ENCODE results near the gene EPOP. TPM values are rescaled to one million over a fixed set of nuclear protein-coding genes. Genes with fewer than 3 reads are reported as not detected.

Gene EPOP
- 0.92 TPM for total RNA-seq

DNA sequence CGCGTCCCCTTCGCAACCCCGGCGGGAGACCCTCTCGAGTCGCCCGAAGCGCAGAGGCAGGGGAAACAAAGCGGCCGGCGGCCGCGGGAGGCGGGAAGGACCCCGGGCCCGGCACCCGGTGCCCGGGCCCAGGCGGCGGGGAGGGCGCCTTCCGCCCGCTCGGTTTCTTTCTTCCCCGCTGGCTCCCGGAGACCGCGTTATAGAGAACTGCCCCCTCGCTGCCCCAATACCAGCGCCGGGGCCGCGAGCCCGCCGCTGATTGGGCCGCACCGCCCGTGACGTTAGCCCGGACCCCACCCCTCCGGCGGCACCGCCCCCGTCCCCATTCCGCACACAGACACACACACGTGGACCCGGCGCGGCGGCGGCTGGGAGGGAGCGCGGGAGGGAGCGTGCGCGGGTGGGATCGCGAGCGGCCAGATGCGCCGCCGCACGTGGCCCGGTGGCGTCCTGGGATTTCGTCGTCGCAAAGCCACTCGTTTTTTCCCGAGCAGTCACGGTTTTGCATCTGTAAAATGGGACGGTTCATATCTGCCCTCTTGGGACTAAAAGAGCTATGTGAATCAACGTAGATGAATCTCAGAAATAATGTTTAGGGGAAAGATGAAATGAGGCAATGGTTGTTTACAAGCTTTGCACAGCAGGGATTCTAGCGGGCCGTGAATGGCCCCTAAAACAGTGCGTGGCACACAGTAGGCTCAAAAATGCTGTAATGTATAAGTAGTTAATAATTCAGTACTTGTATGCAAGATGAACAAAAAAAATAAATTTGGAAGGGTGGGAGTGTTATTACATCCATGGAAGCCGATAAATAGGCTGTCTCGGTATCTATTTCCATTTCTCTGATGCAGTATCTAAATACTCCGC lies at the start of gene EPOP:
Gene EPOP, minus strand, starts transcription at position 209 of the 867 bp plus-strand sequence. CDS start 462 bp downstream, outside the sequence.

GRCh38 chr17:38704606-38705522 lies 30.1 kb upstream of the EPOP start, which contains the start of gene MLLT6:
MLLT6 (plus strand) TSS chr17:38705273; CDS start chr17:38705633, 360 bp downstream.

Small RNAs within 50 kb of the gene (small RNA-seq; reads per million reads assigned to genes)
- gene MIR4726 (not detected), gene MIR4734 (not detected)

Other genes starting within 250 kb of the EPOP start
- gene ARHGAP23, start 246.5 kb downstream of the EPOP start, total RNA-seq: 51.2 TPM
- gene SRCIN1, start 69.0 kb downstream of the EPOP start, total RNA-seq: 33.7 TPM
- 27.2 TPM for gene MLLT6, start 30.3 kb upstream of the EPOP start, total RNA-seq
- gene CISD3, start 55.4 kb upstream of the EPOP start, total RNA-seq: 3.0 TPM
- 7.2 TPM for gene PCGF2, start 73.4 kb upstream of the EPOP start, total RNA-seq
- gene PSMB3, start 77.8 kb upstream of the EPOP start, total RNA-seq: 160 TPM
- 234 TPM for gene PIP4K2B, start 124.6 kb upstream of the EPOP start, total RNA-seq
- 10.6 TPM for gene CWC25, start 150.4 kb upstream of the EPOP start, total RNA-seq
- 1,193 TPM for gene RPL23, start 178.8 kb upstream of the EPOP start, total RNA-seq
- gene LASP1, start 195.1 kb upstream of the EPOP start, total RNA-seq: 80.7 TPM

All from diencephalon (tissue), 1 donor.